ENCODE data around the gene LAYN. TPM values are rescaled to one million over a fixed set of nuclear protein-coding genes. Genes with fewer than 3 reads are reported as not detected.
A peak's percentile ranks its signal among the peaks of the same experiment; 100 is the strongest.

The LAYN gene
- total RNA-seq, 1 experiment from 2014 or later = 0.79 TPM

GRCh38 chr11:111527279-111527678, 13.2 kb upstream of the LAYN start:
- Histone ChIP-seq H3K4me1 (peaks cover 29% of the 10 kb centered on the region), H3K27me3 (replicated peaks; ENCODE audit: control insufficient read depth, insufficient read depth, low read length) (no peaks in the 10 kb centered on the region), H3K4me3 (ENCODE audit: low read depth, low read length) (no peak overlapping the region), H3K9me3 (no peaks in the 10 kb centered on the region), H3K36me3 (ENCODE audit: control insufficient read depth, insufficient read depth, low read length) (no peaks in the 10 kb centered on the region)
- BruUV-seq (replicated peaks) = no TSS peak
- DNase-seq = no peak
- Mint-ChIP-seq H3K36me3 (ENCODE audit: insufficient read depth, unreplicated experiment) (no peaks in the 10 kb centered on the region), H3K27ac (ENCODE audit: unreplicated experiment) (no peak overlapping the region), H3K4me1 (ENCODE audit: low read depth, unreplicated experiment) (peaks cover 26% of the 10 kb centered on the region), H3K9me3 (ENCODE audit: unreplicated experiment) (no peaks in the 10 kb centered on the region), H3K4me3 (ENCODE audit: unreplicated experiment) (no peak overlapping the region), H3K27me3 (ENCODE audit: insufficient read depth, unreplicated experiment) (no peaks in the 10 kb centered on the region)
- ChIA-PET POLR2A (no interaction called here), CTCF (no interaction called here)
- intact Hi-C loops (cut with micrococcal nuclease; ENCODE audit: unreplicated experiment) = no loop called here
- no peak for TF ChIP-seq CTCF (IDR thresholded peaks at IDR 0.05; ENCODE audit: insufficient read depth in 1 of 2, low read depth in 1 of 2, low read length in 1 of 2, severe bottlenecking in 1 of 2, unreplicated experiment in 1 of 2)

- H3K4me3 ChIP-seq (ENCODE audit: low read depth, low read length) = no peak overlapping the region
- Mint-ChIP-seq H3K4me1 (ENCODE audit: low read depth, unreplicated experiment) (peaks cover 32% of the 10 kb centered on the region), H3K27ac (ENCODE audit: unreplicated experiment) (no peak overlapping the region), H3K27me3 (ENCODE audit: insufficient read depth, unreplicated experiment) (no peaks in the 10 kb centered on the region), H3K9me3 (ENCODE audit: unreplicated experiment) (no peaks in the 10 kb centered on the region), H3K36me3 (ENCODE audit: insufficient read depth, unreplicated experiment) (no peaks in the 10 kb centered on the region), H3K4me3 (ENCODE audit: unreplicated experiment) (no peak overlapping the region)
- peaks cover 37% of the 10 kb centered on the region for H3K4me1 ChIP-seq
- no peaks in the 10 kb centered on the region for H3K36me3 ChIP-seq (ENCODE audit: control insufficient read depth, insufficient read depth, low read length)
- peak in 1 of 2 experiments; percentile 36 for TF ChIP-seq CTCF (IDR thresholded peaks at IDR 0.05; ENCODE audit: insufficient read depth in 1 of 2, low read depth in 1 of 2, low read length in 1 of 2, severe bottlenecking in 1 of 2, unreplicated experiment in 1 of 2)
- ChIA-PET POLR2A (interaction anchor here (0.6 kb wide), 1 partner anchor 245 kb away, joined by 3 read pairs; no protein-coding TSS in a partner anchor), CTCF (interaction anchor here (1.0 kb wide), 1 partner anchor 74 kb away, joined by 13 read pairs; no protein-coding TSS in a partner anchor)
- intact Hi-C loops (cut with micrococcal nuclease; ENCODE audit: unreplicated experiment) = loop anchor here (1.0 kb wide), 1 partner anchor 74 kb away; no protein-coding TSS in a partner anchor
- BruUV-seq (replicated peaks) = no TSS peak
- H3K27me3 ChIP-seq (replicated peaks; ENCODE audit: control insufficient read depth, insufficient read depth, low read length) = no peaks in the 10 kb centered on the region
- DNase-seq = no peak
- no peaks in the 10 kb centered on the region for H3K9me3 ChIP-seq
Observed at GRCh38 chr11:111528557-111528956, 12.0 kb upstream of the LAYN start.

GRCh38 chr11:111530091-111530490, 10.4 kb upstream of the LAYN start:
- intact Hi-C loops (cut with micrococcal nuclease; ENCODE audit: unreplicated experiment) = no loop called here
- Mint-ChIP-seq H3K36me3 (ENCODE audit: insufficient read depth, unreplicated experiment) (no peaks in the 10 kb centered on the region), H3K4me1 (ENCODE audit: low read depth, unreplicated experiment) (peaks cover 38% of the 10 kb centered on the region), H3K9me3 (ENCODE audit: unreplicated experiment) (no peaks in the 10 kb centered on the region), H3K27ac (ENCODE audit: unreplicated experiment) (peak overlapping the region; percentile 33), H3K27me3 (ENCODE audit: insufficient read depth, unreplicated experiment) (no peaks in the 10 kb centered on the region), H3K4me3 (ENCODE audit: unreplicated experiment) (peak overlapping the region; percentile 17)
- Histone ChIP-seq H3K9me3 (no peaks in the 10 kb centered on the region), H3K27me3 (replicated peaks; ENCODE audit: control insufficient read depth, insufficient read depth, low read length) (no peaks in the 10 kb centered on the region), H3K4me1 (peaks cover 44% of the 10 kb centered on the region), H3K4me3 (ENCODE audit: low read depth, low read length) (no peak overlapping the region), H3K36me3 (ENCODE audit: control insufficient read depth, insufficient read depth, low read length) (no peaks in the 10 kb centered on the region)
- ChIA-PET POLR2A (no interaction called here), CTCF (no interaction called here)
- DNase-seq = no peak
- TF ChIP-seq CTCF (IDR thresholded peaks at IDR 0.05; ENCODE audit: insufficient read depth in 1 of 2, low read depth in 1 of 2, low read length in 1 of 2, severe bottlenecking in 1 of 2, unreplicated experiment in 1 of 2) = no peak
- no TSS peak for BruUV-seq (replicated peaks)

All from Caco-2 (cell line).